Endothelial cell of umbilical vein (primary cell): ENCODE measurements around the gene CTSA. TPM values are rescaled to one million over a fixed set of nuclear protein-coding genes. Genes with fewer than 3 reads are reported as not detected.

Source experiments
- BruUV-seq: library from RNA; stranded (reverse); fragments of 400-500 nt; replicated peaks from 2 replicates; lab custom pipeline; 2021; lab: Mats Ljungman, UMichigan
- CTCF ChIA-PET: fragments of 300-600, 350-600 bp; sonication (Branson Sonifier 250); formaldehyde crosslinking; loops from one replicate; lab custom pipeline; 2021; ENCODE audit warnings: antibody characterized with exemption, inconsistent platforms; lab: Charles Lee
- POLR2A ChIA-PET: fragments of 300-600, 350-600 bp; sonication (Branson Sonifier 250); formaldehyde crosslinking; loops from one replicate; lab custom pipeline; 2021; ENCODE audit warnings: antibody characterized with exemption, inconsistent platforms; lab: Charles Lee
- DNase-seq: peaks from one replicate; pipeline ENCODE4 v3.0.0-alpha.2; 2011; ENCODE audit warnings: low read depth, low spot score
- FAIRE-seq: peaks from 2 replicates; lab custom pipeline; 2011; peaks lifted over from hg19 to GRCh38; lab: Jason Lieb, UNC
- H2AFZ ChIP-seq: 2 replicates; pipeline ENCODE4 v1.6.0; 2012; ENCODE audit warnings: low read depth, low read length, control low read depth, inconsistent platforms
- H3K27ac ChIP-seq: 2 replicates; pipeline ENCODE4 v1.5.1; 2011; ENCODE audit warnings: low read depth, mild to moderate bottlenecking, control low read depth, low read length, moderate library complexity; ENCODE audit not compliant: insufficient read depth
- H3K27me3 ChIP-seq, 2 experiments: 2 replicates each; pipeline versions ENCODE4 v1.6.0 to v1.6.1; 2011; ENCODE audit warnings: low read length in 2 of 2, mixed read lengths in 1 of 2; ENCODE audit not compliant: control insufficient read depth in 2 of 2, insufficient read depth in 2 of 2
- H3K36me3 ChIP-seq, 2 experiments: 2 replicates in 1 of 2; 3 replicates in 1 of 2; pipeline ENCODE4 v1.5.1; 2011; ENCODE audit warnings: low read length in 2 of 2, mild to moderate bottlenecking in 1 of 2, moderate library complexity in 1 of 2; ENCODE audit not compliant: control insufficient read depth in 2 of 2, insufficient read depth in 2 of 2; ENCODE audit errors: extremely low read depth in 1 of 2
- H3K4me1 ChIP-seq: 3 replicates; pipeline ENCODE4 v1.5.1; 2011; ENCODE audit warnings: mild to moderate bottlenecking, low read length; ENCODE audit not compliant: control insufficient read depth, insufficient read depth; ENCODE audit errors: extremely low read depth
- H3K4me2 ChIP-seq: 2 replicates; pipeline ENCODE4 v1.6.1; 2011; ENCODE audit warnings: low read length, control low read depth, mixed read lengths; ENCODE audit not compliant: insufficient read depth
- H3K4me3 ChIP-seq, 3 experiments: fragments of 200-600 bp in 1 of 3; sonication (generic), shearing (Covaris generic) in 1 of 3; replicated peaks in 1 of 3; 2 replicates each; pipeline ENCODE4 v1.5.1; 2011 to 2016; ENCODE audit warnings: control low read depth in 3 of 3, low read length in 3 of 3, mild to moderate bottlenecking in 2 of 3, inconsistent platforms in 1 of 3, low read depth in 1 of 3, moderate library complexity in 1 of 3; ENCODE audit not compliant: insufficient read depth in 1 of 3
- H3K79me2 ChIP-seq: 2 replicates; pipeline ENCODE4 v1.6.0; 2012; ENCODE audit warnings: low read length, inconsistent platforms; ENCODE audit not compliant: control insufficient read depth, insufficient read depth
- H3K9ac ChIP-seq: replicated peaks from 2 replicates; pipeline ENCODE3; 2011; ENCODE audit warnings: low read length, control low read depth; ENCODE audit not compliant: insufficient read depth; ENCODE audit errors: extremely low read depth
- H3K9me1 ChIP-seq: replicated peaks from 3 replicates; pipeline ENCODE4 v1.6.0; 2011; ENCODE audit warnings: mild to moderate bottlenecking, low read length; ENCODE audit not compliant: control insufficient read depth, insufficient read depth; ENCODE audit errors: extremely low read depth
- H3K9me3 ChIP-seq: replicated peaks from 2 replicates; pipeline ENCODE4 v1.5.1; 2012; ENCODE audit warnings: low read length, inconsistent platforms; ENCODE audit not compliant: control insufficient read depth, insufficient read depth
- H4K20me1 ChIP-seq: replicated peaks from 2 replicates; pipeline ENCODE3; 2011; ENCODE audit warnings: mild to moderate bottlenecking, low read length; ENCODE audit not compliant: control insufficient read depth, insufficient read depth; ENCODE audit errors: extremely low read depth
- CTCF ChIP-seq, 2 donors: IDR thresholded peaks; 1 replicate in 1 of 2; 2 replicates in 1 of 2; pipeline ENCODE4 v1.5.1; 2011; ENCODE audit warnings: low read length in 2 of 2, mild to moderate bottlenecking in 2 of 2, moderate library complexity in 2 of 2, control low read depth in 1 of 2, inconsistent platforms in 1 of 2, low read depth in 1 of 2; ENCODE audit not compliant: insufficient read depth in 1 of 2; ENCODE audit errors: extremely low read depth in 1 of 2
- GATA2 ChIP-seq: IDR thresholded peaks from 2 replicates; pipeline ENCODE4 v1.7.0; 2011; ENCODE audit warnings: low read depth, mild to moderate bottlenecking, moderate library complexity, mixed read lengths, low read length; ENCODE audit not compliant: insufficient read length, insufficient read depth
- JUN ChIP-seq: IDR thresholded peaks from 2 replicates; pipeline ENCODE4 v1.6.1; 2011; ENCODE audit warnings: borderline replicate concordance, low read depth; ENCODE audit not compliant: insufficient read length, insufficient read depth
- MAX ChIP-seq: IDR thresholded peaks from 2 replicates; pipeline ENCODE4 v1.6.1; 2011; ENCODE audit not compliant: insufficient read depth, insufficient read length
- MYC ChIP-seq: IDR thresholded peaks from one replicate; pipeline ENCODE4 v1.6.1; 2011; ENCODE audit warnings: mild to moderate bottlenecking, low read depth, low read length
- POLR2A ChIP-seq: IDR thresholded peaks from 2 replicates; pipeline ENCODE4 v1.6.1; 2012; ENCODE audit warnings: low read depth, mild to moderate bottlenecking, control low read depth, low read length
- POLR2AphosphoS5 ChIP-seq: IDR thresholded peaks from 2 replicates; pipeline ENCODE4 v1.6.1; 2012; ENCODE audit warnings: low read depth, mild to moderate bottlenecking, control low read depth, low read length, moderate library complexity; ENCODE audit not compliant: insufficient read depth
- dilution Hi-C: fragments of 300-500 bp; cut with MboI; formaldehyde crosslinking; loops from one replicate; pipeline ENCODE4 v1.15.0; 2019; ENCODE audit warnings: low sequenced_read_pairs; ENCODE audit not compliant: extremely low pct_ligation_motif_present
- intact Hi-C: fragments of 100-400 bp; cut with micrococcal nuclease; formaldehyde crosslinking; loops from one replicate; pipeline ENCODE4 v1.10.0; 2022
- polyA plus RNA-seq, 4 experiments: library from polyadenylated mRNA; depleted of rRNA in 3 of 4; stranded (reverse) in 3 of 4; unstranded in 1 of 4; fragments of >200 nt; gene quantifications; 2 replicates each; pipeline versions ENCODE4 v1.2.1 to v1.2.3, GENCODE V29; 2011 to 2012; ENCODE audit warnings: missing spikeins in 1 of 4
- total RNA-seq: library from RNA; stranded (reverse); gene quantifications from 2 replicates; pipeline ENCODE4 v1.2.3, GENCODE V29; 2021

The CTSA gene
- total and polyA plus RNA-seq, 2 donors (not counting 3 experiments of a cell fraction or from before 2014, with no cell fraction given), result 169 to 409 TPM

GRCh38 chr20:45897692-45898091 lies 6.6 kb downstream of the CTSA start:
- Histone ChIP-seq H3K4me1 (peaks cover 2% of the 10 kb centered on the region), H3K27ac (no peak overlapping the region), H2AFZ (no peak overlapping the region), H3K79me2 (no peaks in the 10 kb centered on the region), H3K27me3 (no peaks in the 10 kb centered on the region), H3K9me3 (no peaks in the 10 kb centered on the region), H3K36me3 (peaks cover 4 to 35% of the 10 kb centered on the region in 2 experiments), H3K4me3 (no peak overlapping the region), H4K20me1 (no peaks in the 10 kb centered on the region), H3K4me2 (no peak overlapping the region), H3K9me1 (no peaks in the 10 kb centered on the region), H3K9ac (no peak overlapping the region)
- TF ChIP-seq MAX, result no peak
- TF ChIP-seq MYC, result no peak
- TF ChIP-seq POLR2A, result no peak
- TF ChIP-seq POLR2AphosphoS5, result no peak
- TF ChIP-seq GATA2, result no peak
- TF ChIP-seq JUN, result no peak
- no peak for TF ChIP-seq CTCF (IDR thresholded peaks at IDR 0.05; ENCODE audit: extremely low read depth in 1 of 2, insufficient read depth in 1 of 2, low read depth in 1 of 2, low read length in 2 of 2)
- DNase-seq (no peak), FAIRE-seq (no peak)
- BruUV-seq, result no TSS peak
- POLR2A ChIA-PET, result no interaction called here
- intact Hi-C loops, result no loop called here
- CTCF ChIA-PET, result interaction anchor here (0.7 kb wide), 1 partner anchor 12 kb away, joined by 3 read pairs; no protein-coding TSS in a partner anchor
- dilution Hi-C loops, result no loop called here
